GM12865 (cell line): ENCODE results near the gene MYL10.

Experiments used
- DNase-seq: peaks from one replicate; pipeline ENCODE4 v3.0.0; 2010; ENCODE audit warnings: low read depth
- H3K4me3 ChIP-seq: 2 replicates; pipeline ENCODE4 v1.5.1; 2011; ENCODE audit warnings: mild to moderate bottlenecking, low read depth, low read length, control low read depth
- TF ChIP-seq, protein P1 (sequence below): IDR thresholded peaks from 2 replicates; pipeline ENCODE4 v1.5.1; 2011; ENCODE audit warnings: low read length, control low read depth, low read depth, inconsistent platforms; ENCODE audit not compliant: insufficient read depth; ENCODE audit errors: missing control alignments

Gene MYL10

GRCh38 chr7:101590663-101591435, 38.2 kb downstream of the MYL10 start:
- no peak for DNase-seq
- TF ChIP-seq, protein P1, sequence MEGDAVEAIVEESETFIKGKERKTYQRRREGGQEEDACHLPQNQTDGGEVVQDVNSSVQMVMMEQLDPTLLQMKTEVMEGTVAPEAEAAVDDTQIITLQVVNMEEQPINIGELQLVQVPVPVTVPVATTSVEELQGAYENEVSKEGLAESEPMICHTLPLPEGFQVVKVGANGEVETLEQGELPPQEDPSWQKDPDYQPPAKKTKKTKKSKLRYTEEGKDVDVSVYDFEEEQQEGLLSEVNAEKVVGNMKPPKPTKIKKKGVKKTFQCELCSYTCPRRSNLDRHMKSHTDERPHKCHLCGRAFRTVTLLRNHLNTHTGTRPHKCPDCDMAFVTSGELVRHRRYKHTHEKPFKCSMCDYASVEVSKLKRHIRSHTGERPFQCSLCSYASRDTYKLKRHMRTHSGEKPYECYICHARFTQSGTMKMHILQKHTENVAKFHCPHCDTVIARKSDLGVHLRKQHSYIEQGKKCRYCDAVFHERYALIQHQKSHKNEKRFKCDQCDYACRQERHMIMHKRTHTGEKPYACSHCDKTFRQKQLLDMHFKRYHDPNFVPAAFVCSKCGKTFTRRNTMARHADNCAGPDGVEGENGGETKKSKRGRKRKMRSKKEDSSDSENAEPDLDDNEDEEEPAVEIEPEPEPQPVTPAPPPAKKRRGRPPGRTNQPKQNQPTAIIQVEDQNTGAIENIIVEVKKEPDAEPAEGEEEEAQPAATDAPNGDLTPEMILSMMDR: no peak
- no peak overlapping the region for H3K4me3 ChIP-seq

DNA sequence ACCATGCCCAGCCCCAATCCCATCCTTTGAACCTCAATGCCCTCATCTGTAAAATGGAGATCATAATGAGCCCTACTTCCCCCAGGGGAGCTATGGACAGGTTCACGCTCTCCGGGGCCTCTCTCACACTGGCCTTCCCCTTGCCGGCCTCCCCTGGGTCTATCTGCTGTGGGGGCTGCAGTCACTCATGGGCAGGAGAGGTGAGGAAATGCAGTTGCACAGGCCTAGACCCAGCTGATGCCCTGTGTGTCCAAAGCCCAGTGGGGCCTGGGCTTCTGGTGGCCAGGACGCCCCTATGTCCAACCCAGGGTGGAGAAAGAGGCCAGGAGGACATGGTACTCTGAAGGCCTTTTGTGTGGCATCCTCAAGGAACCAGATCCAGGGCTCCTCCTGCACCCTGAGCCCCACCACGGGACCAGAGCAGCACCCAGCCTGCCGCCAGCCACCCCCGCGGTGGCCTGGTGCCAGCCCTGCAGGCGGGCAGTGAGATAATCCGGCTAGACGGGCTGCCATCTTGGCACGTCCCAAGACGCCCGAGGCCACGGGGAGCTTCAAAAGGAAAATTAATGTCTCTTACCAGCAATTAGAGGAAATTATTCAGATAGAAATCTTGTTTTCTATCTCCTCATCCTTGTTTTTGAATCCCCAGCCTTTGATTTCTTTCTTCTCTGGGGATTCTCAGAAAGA, 39.0 kb downstream of the MYL10 start:
- no peak for DNase-seq
- TF ChIP-seq, protein P1: no peak

GRCh38 chr7:101589052-101589451, 40.0 kb downstream of the MYL10 start:
- TF ChIP-seq, protein P1: no peak
- DNase-seq: no peak
- no peak overlapping the region for H3K4me3 ChIP-seq

More for the DNA sequence above, 39.0 kb downstream of the MYL10 start:
- no peak overlapping the region for H3K4me3 ChIP-seq

GRCh38 chr7:101588131-101588935, 40.8 kb downstream of the MYL10 start:
- no peak for DNase-seq
- TF ChIP-seq, protein P1: no peak
- H3K4me3 ChIP-seq: no peak overlapping the region

GRCh38 chr7:101586906-101587677, 42.0 kb downstream of the MYL10 start:
- no peak for DNase-seq
- H3K4me3 ChIP-seq: no peak overlapping the region
- TF ChIP-seq, protein P1: no peak

DNA sequence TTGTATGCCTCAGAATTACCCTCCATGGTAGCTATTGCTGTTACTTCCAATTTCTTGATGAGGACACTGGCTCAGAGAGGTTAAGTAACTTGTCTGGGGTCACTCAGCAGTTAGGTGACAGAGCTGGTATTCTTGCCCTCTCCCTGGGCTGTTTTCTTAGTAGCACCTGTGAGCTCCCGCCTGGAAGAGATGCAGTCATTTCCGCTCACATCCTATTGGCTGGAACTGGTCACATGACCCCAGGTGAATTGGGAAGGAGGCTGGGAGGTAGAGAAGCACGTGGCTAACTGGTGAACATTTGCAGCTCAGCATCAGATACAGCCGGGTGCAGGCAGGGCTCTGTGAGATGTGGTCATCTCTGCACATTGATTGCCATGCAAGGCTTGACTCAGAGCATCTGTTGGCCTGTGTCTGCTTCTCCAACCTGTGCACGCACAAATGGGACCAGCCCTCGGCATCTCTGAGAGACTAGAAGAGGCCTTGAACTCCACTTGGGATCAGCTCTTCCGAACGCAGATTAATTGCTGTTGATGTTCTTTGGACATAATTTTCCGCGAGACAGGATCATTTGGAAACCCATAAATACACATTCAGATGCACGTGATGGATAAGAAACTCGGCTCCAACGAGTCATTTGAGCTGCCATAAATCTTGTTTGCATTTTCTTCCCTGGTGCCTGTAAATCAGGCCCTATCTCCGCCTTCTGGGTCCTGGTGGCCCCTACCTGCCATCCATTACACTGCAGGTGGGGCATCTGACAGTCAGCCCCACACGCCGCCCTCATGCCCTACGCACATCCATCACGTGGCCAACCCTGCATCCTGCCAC, 42.8 kb downstream of the MYL10 start:
- TF ChIP-seq, protein P1: no peak
- no peak overlapping the region for H3K4me3 ChIP-seq
- DNase-seq: no peak
